HCT116 (cell line): ENCODE data around the gene HLCS. TPM values are rescaled to one million over a fixed set of nuclear protein-coding genes. Genes with fewer than 3 reads are reported as not detected.

Experiments used
- ATAC-seq: fragments of 200-7000 bp; cut with Tn5 transposase; 2 replicates; pipeline ENCODE4 v1.9.1; 2020; ENCODE audit warnings: mild to moderate bottlenecking, moderate library complexity
- BruUV-seq: library from RNA; stranded (reverse); fragments of 400-500 nt; replicated peaks from 2 replicates; lab custom pipeline; 2021; lab: Mats Ljungman, UMichigan
- CTCF ChIA-PET: fragments of 300-600 bp; sonication (Branson Sonifier 250); formaldehyde crosslinking; loops from one replicate; lab custom pipeline; 2021; ENCODE audit warnings: antibody characterized with exemption; lab: Charles Lee
- POLR2A ChIA-PET: fragments of 300-600, 350-600 bp; sonication (Branson Sonifier 250); formaldehyde crosslinking; loops from one replicate; lab custom pipeline; 2021; ENCODE audit warnings: antibody characterized with exemption; lab: Charles Lee
- RAD21 ChIA-PET, 2 experiments: fragments of 300-600 bp; sonication (Branson Sonifier 250); formaldehyde crosslinking; loops; one replicate each; lab custom pipeline; 2023; ENCODE audit warnings: low total read pairs in 2 of 2; ENCODE audit not compliant: uncharacterized antibody in 2 of 2, unreplicated experiment in 2 of 2, low non-redundant PET in 1 of 2; lab: Charles Lee
- DNase-seq: peaks from one replicate; pipeline ENCODE4 v3.0.0-alpha.2; 2010; ENCODE audit warnings: low read depth, low spot score
- H2AFZ ChIP-seq: fragments of 200-600 bp; shearing (Covaris generic), sonication (generic); 2 replicates; pipeline ENCODE4 v1.6.1; 2017; ENCODE audit warnings: low read depth, mixed run types, mixed read lengths, antibody characterized with exemption, low read length; ENCODE audit not compliant: poor library complexity, severe bottlenecking
- H3K27ac ChIP-seq: 2 replicates; pipeline ENCODE4 v1.5.1; 2012; ENCODE audit warnings: low read depth, low read length
- H3K27me3 ChIP-seq: fragments of 200-600 bp; sonication (generic); 2 replicates; pipeline ENCODE4 v1.6.1; 2016; ENCODE audit warnings: mixed run types, low read length, mixed read lengths; ENCODE audit not compliant: insufficient read depth
- H3K36me3 ChIP-seq, 2 experiments: fragments of 200-500 bp in 1 of 2; fragments of 200-600 bp in 1 of 2; sonication (Bioruptor generic) in 1 of 2; sonication (generic) in 1 of 2; 2 replicates each; pipeline versions ENCODE4 v1.5.1 to v1.6.1; 2014 to 2016; ENCODE audit warnings: low read length in 2 of 2, inconsistent platforms in 1 of 2, mixed read lengths in 1 of 2, mixed run types in 1 of 2; ENCODE audit not compliant: insufficient read depth in 2 of 2, control insufficient read depth in 1 of 2
- H3K4me1 ChIP-seq, 2 experiments: fragments of 200-600 bp in 1 of 2; sonication (generic) in 1 of 2; 2 replicates each; pipeline versions ENCODE4 v1.5.1 to v1.6.1; 2012 to 2017; ENCODE audit warnings: low read length in 2 of 2, inconsistent platforms in 1 of 2, mild to moderate bottlenecking in 1 of 2, mixed read lengths in 1 of 2, mixed run types in 1 of 2, moderate library complexity in 1 of 2; ENCODE audit not compliant: insufficient read depth in 2 of 2, control insufficient read depth in 1 of 2
- H3K4me2 ChIP-seq: fragments of 200-600 bp; sonication (generic); 2 replicates; pipeline ENCODE4 v1.6.1; 2017; ENCODE audit warnings: mixed run types, low read length, mixed read lengths
- H3K4me3 ChIP-seq, 2 experiments: fragments of 200-600 bp in 1 of 2; sonication (generic) in 1 of 2; replicated peaks in 1 of 2; 2 replicates each; pipeline ENCODE4 v1.5.1; 2011 to 2016; ENCODE audit warnings: low read length in 2 of 2, control low read depth in 1 of 2, low read depth in 1 of 2, mild to moderate bottlenecking in 1 of 2, mixed read lengths in 1 of 2, mixed run types in 1 of 2
- H3K79me2 ChIP-seq: fragments of 200-600 bp; sonication (generic); 2 replicates; pipeline ENCODE4 v1.6.1; 2017; ENCODE audit warnings: mild to moderate bottlenecking, mixed run types, low read length, moderate library complexity, mixed read lengths; ENCODE audit not compliant: insufficient read depth
- H3K9ac ChIP-seq: fragments of 200-600 bp; sonication (generic); 2 replicates; pipeline ENCODE4 v1.6.1; 2016; ENCODE audit warnings: low read length, mixed read lengths
- H3K9me2 ChIP-seq: fragments of 200-600 bp; sonication (generic), shearing (Covaris generic); 2 replicates; pipeline ENCODE4 v1.6.1; 2017; ENCODE audit warnings: mixed run types, mild to moderate bottlenecking, moderate library complexity; ENCODE audit not compliant: insufficient read depth
- H3K9me3 ChIP-seq, 2 experiments: fragments of 200-500 bp in 1 of 2; fragments of 200-600 bp in 1 of 2; sonication (Bioruptor generic) in 1 of 2; sonication (generic) in 1 of 2; 2 replicates each; pipeline ENCODE4 v1.6.1; 2014 to 2017; ENCODE audit warnings: low read length in 2 of 2, mixed read lengths in 2 of 2, inconsistent platforms in 1 of 2, low read depth in 1 of 2, mild to moderate bottlenecking in 1 of 2, mixed run types in 1 of 2, moderate library complexity in 1 of 2; ENCODE audit not compliant: control insufficient read depth in 1 of 2, insufficient read depth in 1 of 2
- H4K20me1 ChIP-seq: fragments of 200-600 bp; sonication (generic), shearing (Covaris generic); 2 replicates; pipeline ENCODE4 v1.6.1; 2017; ENCODE audit warnings: mixed run types, mild to moderate bottlenecking, moderate library complexity; ENCODE audit not compliant: insufficient read depth
- ATF3 ChIP-seq: IDR thresholded peaks from 2 replicates; pipeline ENCODE4 v1.6.1; 2012
- CEBPB ChIP-seq: IDR thresholded peaks from 2 replicates; pipeline ENCODE4 v1.6.1; 2012; ENCODE audit warnings: low read depth
- CTCF ChIP-seq, 3 experiments: fragments of 200-600 bp in 1 of 3; sonication (generic) in 1 of 3; IDR thresholded peaks in 2 of 3; conservative IDR thresholded peaks in 1 of 3; 2 replicates each; pipeline ENCODE4 v1.5.1; 2012 to 2017; ENCODE audit warnings: low read depth in 2 of 3, low read length in 2 of 3, antibody characterized with exemption in 1 of 3, borderline replicate concordance in 1 of 3, control low read depth in 1 of 3, mild to moderate bottlenecking in 1 of 3, mixed read lengths in 1 of 3, mixed run types in 1 of 3, moderate library complexity in 1 of 3; ENCODE audit not compliant: insufficient read depth in 1 of 3
- EGR1 ChIP-seq: IDR thresholded peaks from 2 replicates; pipeline ENCODE4 v1.6.1; 2012; ENCODE audit warnings: low read depth
- ELF1 ChIP-seq: IDR thresholded peaks from 2 replicates; pipeline ENCODE4 v1.6.1; 2012; ENCODE audit warnings: low read depth, borderline replicate concordance
- EZH2 ChIP-seq: fragments of 200-600 bp; sonication (generic); IDR thresholded peaks from 2 replicates; pipeline ENCODE4 v1.6.1; 2017; ENCODE audit warnings: antibody characterized with exemption, mixed run types
- MAX ChIP-seq: IDR thresholded peaks from 2 replicates; pipeline ENCODE4 v1.6.1; 2012
- REST ChIP-seq: IDR thresholded peaks from 2 replicates; pipeline ENCODE4 v1.6.1; 2012; ENCODE audit warnings: low read depth
- YY1 ChIP-seq: IDR thresholded peaks from 2 replicates; pipeline ENCODE4 v1.6.1; 2011; ENCODE audit warnings: low read length, low read depth, moderate library complexity, mild to moderate bottlenecking; ENCODE audit not compliant: insufficient replicate concordance; ENCODE audit errors: extremely low read depth
- ZFX ChIP-seq: fragments of 450-650 bp; IDR thresholded peaks from 2 replicates; pipeline ENCODE4 v1.6.1; 2017
- intact Hi-C: fragments of 100-400 bp; cut with micrococcal nuclease; formaldehyde crosslinking; loops from 2 replicates; pipeline ENCODE4 v1.10.0; 2022
- total RNA-seq: library from RNA; stranded (reverse); gene quantifications from one replicate; pipeline ENCODE4 v1.2.1, GENCODE V29; 2021; ENCODE audit not compliant: unreplicated experiment

Gene HLCS
- total RNA-seq, 1 experiment from 2014 or later = 18.5 TPM

- TF ChIP-seq CEBPB (no peak), MAX (no peak), EZH2 (no peak), REST (no peak), YY1 (no peak), CTCF (IDR thresholded peaks at IDR 0.05 in 2 of 3, conservative IDR thresholded peaks at IDR 0.05 in 1 of 3; ENCODE audit: borderline replicate concordance in 1 of 3, insufficient read depth in 1 of 3, low read depth in 2 of 3, low read length in 2 of 3) (no peak), ZFX (no peak), ATF3 (no peak), EGR1 (no peak), ELF1 (no peak)
- Histone ChIP-seq H3K4me2 (no peak overlapping the region), H4K20me1 (no peaks in the 10 kb centered on the region), H3K9ac (no peak overlapping the region), H3K9me2 (no peaks in the 10 kb centered on the region), H3K27ac (no peak overlapping the region), H3K36me3 (no peaks in the 10 kb centered on the region), H2AFZ (no peak overlapping the region), H3K27me3 (no peaks in the 10 kb centered on the region), H3K4me1 (peaks cover 32 to 41% of the 10 kb centered on the region in 2 experiments), H3K79me2 (no peaks in the 10 kb centered on the region), H3K4me3 (no peak overlapping the region), H3K9me3 (no peaks in the 10 kb centered on the region)
- ATAC-seq (no peak), DNase-seq (no peak)
- CTCF ChIA-PET = no interaction called here
- intact Hi-C loops = loop anchor here (10.0 kb wide), 1 partner anchor 94 kb away; no protein-coding TSS in a partner anchor
- POLR2A ChIA-PET = interaction anchor here (1.5 kb wide), 1 partner anchor 12 kb away, joined by 4 read pairs; no protein-coding TSS in a partner anchor
- no TSS peak for BruUV-seq
- RAD21 ChIA-PET = no interaction called here
These were observed 117.7 kb downstream of the HLCS start for GRCh38 chr21:36848730-36849274.
